T-helper 1 cell treated with Interleukin-12 subunit alpha and Interleukin-12 subunit beta and Interleukin-4 antibody, amounts not matched to agents 30 ng/mL and 1 ng/mL, for 36 hours (primary cell): Measurements from ENCODE around the gene DYNLT2. TPM values are rescaled to one million over a fixed set of nuclear protein-coding genes. Genes with fewer than 3 reads are reported as not detected.
"Not testable (repeated sequence)": the region's sequence is repeated elsewhere in the genome, so short reads cannot be mapped to it uniquely, and the experiment has no call there.

Experiments used
- intact Hi-C: fragments of 100-400 bp; cut with micrococcal nuclease; formaldehyde crosslinking; loops from one replicate; pipeline ENCODE4 v1.15.1; 2024
- total RNA-seq: library from RNA; stranded (reverse); gene quantifications from 2 replicates; pipeline ENCODE4 v1.2.3, GENCODE V29; 2022

Gene DYNLT2
- total RNA-seq, 1 donor from 2014 or later: 2.0 TPM

- intact Hi-C loops: loop anchor here (1.0 to 5.0 kb wide), 11 partner anchors 21 to 882 kb away; partner anchors contain the start of genes DYNLT2, ERMARD, FAM120B and PDCD2
These were observed 49.2 kb downstream of the DYNLT2 start, which contains the start of the genes C6orf120 and WDR27 for GRCh38 chr6:169701954-169702839. Gene C6orf120 (plus strand): TSS chr6:169702126. CDS start chr6:169702460, 334 bp downstream. Gene WDR27 (minus strand): TSS chr6:169702029. CDS start chr6:169689005, 13,024 bp downstream.

- intact Hi-C loops: loop anchor here (5.0 kb wide), 2 partner anchors 169 to 386 kb away; no protein-coding TSS in a partner anchor
These were observed 49.9 kb downstream of the DYNLT2 start for GRCh38 chr6:169701311-169701953.

- intact Hi-C loops: loop anchor here (5.0 kb wide), 2 partner anchors 168 to 387 kb away; no protein-coding TSS in a partner anchor
These were observed 51.1 kb downstream of the DYNLT2 start for GRCh38 chr6:169700296-169700695.

GRCh38 chr6:169697115-169697514, 54.3 kb downstream of the DYNLT2 start:
- intact Hi-C loops: not testable (repeated sequence)

- intact Hi-C loops: no loop called here
These were observed 56.2 kb downstream of the DYNLT2 start for GRCh38 chr6:169695131-169695530.

- intact Hi-C loops: no loop called here
These were observed 58.9 kb downstream of the DYNLT2 start for GRCh38 chr6:169692516-169692915.

- intact Hi-C loops: no loop called here
These were observed 60.1 kb downstream of the DYNLT2 start for GRCh38 chr6:169691260-169691659.

Other genes with a start within 250 kb of the DYNLT2 start
- gene WDR27, start 49.5 kb downstream of the DYNLT2 start, total RNA-seq: 17.7 and 19.6 TPM in 2 replicates
- 20.8 and 21.9 TPM in 2 replicates for gene C6orf120, start 49.4 kb downstream of the DYNLT2 start, total RNA-seq
- 48.4 and 53.5 TPM in 2 replicates for gene PHF10, start 27.1 kb downstream of the DYNLT2 start, total RNA-seq
- gene ERMARD, start 50 bp upstream of the DYNLT2 start, total RNA-seq: 30.8 and 31.3 TPM in 2 replicates